GM21619 (cell line): ENCODE results near the gene CDY1.
"Not testable (repeated sequence)": the region's sequence is repeated elsewhere in the genome, so short reads cannot be mapped to it uniquely, and the experiment has no call there.

ENCODE experiments used
- ATAC-seq: cut with Tn5 transposase; IDR thresholded peaks from one replicate; pipeline ENCODE4 v1.9.1; 2021; ENCODE audit not compliant: unreplicated experiment

CDY1 gene

GRCh38 chrY:25621817-25622216 is at the start of gene CDY1:
Gene CDY1, plus strand, starts transcription at chrY:25622117. Its CDS starts 326 bp downstream, at chrY:25622443.
- not testable (repeated sequence) for ATAC-seq

GRCh38 chrY:25593336-25593735 is 28.6 kb upstream of the CDY1 start:
- not testable (repeated sequence) for ATAC-seq

- not testable (repeated sequence) for ATAC-seq
Measured at GRCh38 chrY:25620209-25620608, 1.7 kb upstream of the CDY1 start.

- ATAC-seq, result not testable (repeated sequence)
Measured at GRCh38 chrY:25626524-25626923, 4.6 kb downstream of the CDY1 start.

- ATAC-seq, result not testable (repeated sequence)
Measured at GRCh38 chrY:25630383-25631112, 8.6 kb downstream of the CDY1 start.

GRCh38 chrY:25639852-25640251 is 17.9 kb downstream of the CDY1 start:
- not testable (repeated sequence) for ATAC-seq

- not testable (repeated sequence) for ATAC-seq
Measured at GRCh38 chrY:25643024-25643915, 21.4 kb downstream of the CDY1 start.
